Keratinocyte (primary cell): Measurements from ENCODE around the gene PCDHA11. TPM values are rescaled to one million over a fixed set of nuclear protein-coding genes. Genes with fewer than 3 reads are reported as not detected.

ENCODE experiments used
- DNase-seq: peaks from one replicate; pipeline ENCODE4 v3.0.0-alpha.2; 2011; ENCODE audit warnings: low read depth, missing footprints, low spot score
- FAIRE-seq: peaks from 2 replicates; lab custom pipeline; 2011; peaks lifted over from hg19 to GRCh38; lab: Jason Lieb, UNC
- H2AFZ ChIP-seq: 2 replicates; pipeline ENCODE4 v1.6.0; 2012; ENCODE audit warnings: low read length, control low read depth, inconsistent platforms; ENCODE audit not compliant: control insufficient read depth
- H3K27ac ChIP-seq: 2 replicates; pipeline ENCODE4 v1.5.1; 2011; ENCODE audit warnings: low read length; ENCODE audit not compliant: control insufficient read depth, insufficient read depth
- H3K27me3 ChIP-seq: 3 replicates; pipeline ENCODE4 v1.6.0; 2011; ENCODE audit warnings: low read length; ENCODE audit not compliant: control insufficient read depth, insufficient read depth; ENCODE audit errors: extremely low read depth
- H3K36me3 ChIP-seq, 2 experiments: 2 replicates in 1 of 2; 3 replicates in 1 of 2; pipeline ENCODE4 v1.5.1; 2011; ENCODE audit warnings: low read length in 2 of 2, mild to moderate bottlenecking in 1 of 2; ENCODE audit not compliant: control insufficient read depth in 2 of 2, insufficient read depth in 2 of 2; ENCODE audit errors: extremely low read depth in 1 of 2
- H3K4me1 ChIP-seq: 3 replicates; pipeline ENCODE4 v1.5.1; 2011; ENCODE audit warnings: low read length; ENCODE audit not compliant: control insufficient read depth, insufficient read depth; ENCODE audit errors: extremely low read depth
- H3K4me2 ChIP-seq: 3 replicates; pipeline ENCODE4 v1.6.0; 2011; ENCODE audit warnings: low read depth, low read length; ENCODE audit not compliant: control insufficient read depth, insufficient read depth; ENCODE audit errors: extremely low read depth
- H3K4me3 ChIP-seq, 3 experiments: fragments of 200-600 bp in 1 of 3; sonication (generic) in 1 of 3; 2 replicates in 2 of 3; 3 replicates in 1 of 3; pipeline ENCODE4 v1.5.1; 2011 to 2016; ENCODE audit warnings: low read length in 3 of 3, mild to moderate bottlenecking in 3 of 3, control low read depth in 2 of 3, inconsistent platforms in 1 of 3, low read depth in 1 of 3, mixed read lengths in 1 of 3, mixed run types in 1 of 3, moderate library complexity in 1 of 3; ENCODE audit not compliant: control insufficient read depth in 2 of 3, insufficient read depth in 2 of 3; ENCODE audit errors: extremely low read depth in 1 of 3
- H3K79me2 ChIP-seq: 2 replicates; pipeline ENCODE4 v1.6.0; 2012; ENCODE audit warnings: low read length; ENCODE audit not compliant: control insufficient read depth, insufficient read depth
- H3K9ac ChIP-seq: 3 replicates; pipeline ENCODE4 v1.6.0; 2011; ENCODE audit warnings: low read length; ENCODE audit not compliant: control insufficient read depth, insufficient read depth; ENCODE audit errors: extremely low read depth
- H3K9me1 ChIP-seq: 3 replicates; pipeline ENCODE4 v1.6.0; 2011; ENCODE audit warnings: low read length; ENCODE audit not compliant: control insufficient read depth, insufficient read depth; ENCODE audit errors: extremely low read depth
- H3K9me3 ChIP-seq: 2 replicates; pipeline ENCODE4 v1.5.1; 2012; ENCODE audit warnings: low read depth, low read length; ENCODE audit not compliant: control insufficient read depth
- H4K20me1 ChIP-seq: 3 replicates; pipeline ENCODE4 v1.6.0; 2011; ENCODE audit warnings: low read length; ENCODE audit not compliant: control insufficient read depth, insufficient read depth; ENCODE audit errors: extremely low read depth
- EZH2 ChIP-seq: IDR thresholded peaks from one replicate; pipeline ENCODE4 v1.6.1; 2012; ENCODE audit warnings: inconsistent platforms, mild to moderate bottlenecking, low read length, moderate library complexity
- dilution Hi-C: fragments of 300-500 bp; cut with MboI; formaldehyde crosslinking; loops from one replicate; pipeline ENCODE4 v1.7.0; 2020; ENCODE audit warnings: low sequenced_read_pairs; ENCODE audit not compliant: extremely low pct_ligation_motif_present
- polyA plus RNA-seq, 5 experiments: library from polyadenylated mRNA; depleted of rRNA in 3 of 5; stranded (reverse) in 3 of 5; stranded (forward) in 1 of 5; unstranded in 1 of 5; fragments of >200 nt; gene quantifications; 1 replicate in 1 of 5; 2 replicates in 3 of 5; 3 replicates in 1 of 5; pipeline versions ENCODE4 v1.2.1 to v1.2.3, GENCODE V29; 2011 to 2012; ENCODE audit warnings: missing spikeins in 2 of 5, low read depth in 1 of 5, low replicate concordance in 1 of 5
- TF ChIP-seq, protein P1 (sequence below), 3 experiments: IDR thresholded peaks in 1 of 3; conservative IDR thresholded peaks in 1 of 3; optimal IDR thresholded peaks in 1 of 3; 2 replicates in 2 of 3; 3 replicates in 1 of 3; pipeline versions ENCODE3 to v1.5.1; 2011; ENCODE audit warnings: low read length in 3 of 3, mild to moderate bottlenecking in 3 of 3, moderate library complexity in 2 of 3, control low read depth in 1 of 3, inconsistent platforms in 1 of 3; ENCODE audit not compliant: insufficient read depth in 2 of 3; ENCODE audit errors: extremely low read depth in 1 of 3

PCDHA11 gene
- polyA plus RNA-seq, 1 donor (not counting 4 experiments of a cell fraction or from before 2014, with no cell fraction given): 0.28 TPM

DNA sequence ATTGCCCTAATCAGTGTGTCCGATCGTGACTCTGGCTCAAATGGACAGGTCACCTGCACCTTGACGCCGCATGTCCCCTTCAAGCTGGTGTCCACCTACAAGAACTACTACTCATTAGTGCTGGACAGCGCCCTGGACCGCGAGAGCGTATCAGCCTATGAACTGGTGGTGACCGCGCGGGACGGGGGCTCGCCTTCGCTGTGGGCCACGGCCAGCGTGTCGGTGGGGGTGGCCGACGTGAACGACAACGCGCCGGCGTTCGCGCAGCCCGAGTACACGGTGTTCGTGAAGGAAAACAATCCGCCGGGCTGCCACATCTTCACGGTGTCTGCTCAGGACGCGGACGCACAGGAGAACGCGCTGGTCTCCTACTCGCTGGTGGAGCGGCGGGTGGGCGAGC, 14.6 kb downstream of the PCDHA11 start:
- Histone ChIP-seq H3K36me3 (no peaks in the 10 kb centered on the region), H3K4me1 (no peaks in the 10 kb centered on the region), H3K9me1 (no peaks in the 10 kb centered on the region), H3K9ac (no peak overlapping the region), H4K20me1 (no peaks in the 10 kb centered on the region), H3K27me3 (no peaks in the 10 kb centered on the region), H3K4me2 (no peak overlapping the region), H2AFZ (no peak overlapping the region), H3K27ac (no peak overlapping the region), H3K9me3 (peaks cover 13% of the 10 kb centered on the region), H3K79me2 (no peaks in the 10 kb centered on the region), H3K4me3 (no peak overlapping the region)
- no peak for TF ChIP-seq EZH2
- TF ChIP-seq, protein P1, sequence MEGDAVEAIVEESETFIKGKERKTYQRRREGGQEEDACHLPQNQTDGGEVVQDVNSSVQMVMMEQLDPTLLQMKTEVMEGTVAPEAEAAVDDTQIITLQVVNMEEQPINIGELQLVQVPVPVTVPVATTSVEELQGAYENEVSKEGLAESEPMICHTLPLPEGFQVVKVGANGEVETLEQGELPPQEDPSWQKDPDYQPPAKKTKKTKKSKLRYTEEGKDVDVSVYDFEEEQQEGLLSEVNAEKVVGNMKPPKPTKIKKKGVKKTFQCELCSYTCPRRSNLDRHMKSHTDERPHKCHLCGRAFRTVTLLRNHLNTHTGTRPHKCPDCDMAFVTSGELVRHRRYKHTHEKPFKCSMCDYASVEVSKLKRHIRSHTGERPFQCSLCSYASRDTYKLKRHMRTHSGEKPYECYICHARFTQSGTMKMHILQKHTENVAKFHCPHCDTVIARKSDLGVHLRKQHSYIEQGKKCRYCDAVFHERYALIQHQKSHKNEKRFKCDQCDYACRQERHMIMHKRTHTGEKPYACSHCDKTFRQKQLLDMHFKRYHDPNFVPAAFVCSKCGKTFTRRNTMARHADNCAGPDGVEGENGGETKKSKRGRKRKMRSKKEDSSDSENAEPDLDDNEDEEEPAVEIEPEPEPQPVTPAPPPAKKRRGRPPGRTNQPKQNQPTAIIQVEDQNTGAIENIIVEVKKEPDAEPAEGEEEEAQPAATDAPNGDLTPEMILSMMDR (optimal IDR thresholded peaks at IDR 0.05 in 1 of 3, IDR thresholded peaks at IDR 0.05 in 1 of 3, conservative IDR thresholded peaks at IDR 0.05 in 1 of 3; ENCODE audit: extremely low read depth in 1 of 3, insufficient read depth in 2 of 3, low read length in 3 of 3): no peak
- FAIRE-seq (no peak), DNase-seq (no peak)
- dilution Hi-C loops: no loop called here

DNA sequence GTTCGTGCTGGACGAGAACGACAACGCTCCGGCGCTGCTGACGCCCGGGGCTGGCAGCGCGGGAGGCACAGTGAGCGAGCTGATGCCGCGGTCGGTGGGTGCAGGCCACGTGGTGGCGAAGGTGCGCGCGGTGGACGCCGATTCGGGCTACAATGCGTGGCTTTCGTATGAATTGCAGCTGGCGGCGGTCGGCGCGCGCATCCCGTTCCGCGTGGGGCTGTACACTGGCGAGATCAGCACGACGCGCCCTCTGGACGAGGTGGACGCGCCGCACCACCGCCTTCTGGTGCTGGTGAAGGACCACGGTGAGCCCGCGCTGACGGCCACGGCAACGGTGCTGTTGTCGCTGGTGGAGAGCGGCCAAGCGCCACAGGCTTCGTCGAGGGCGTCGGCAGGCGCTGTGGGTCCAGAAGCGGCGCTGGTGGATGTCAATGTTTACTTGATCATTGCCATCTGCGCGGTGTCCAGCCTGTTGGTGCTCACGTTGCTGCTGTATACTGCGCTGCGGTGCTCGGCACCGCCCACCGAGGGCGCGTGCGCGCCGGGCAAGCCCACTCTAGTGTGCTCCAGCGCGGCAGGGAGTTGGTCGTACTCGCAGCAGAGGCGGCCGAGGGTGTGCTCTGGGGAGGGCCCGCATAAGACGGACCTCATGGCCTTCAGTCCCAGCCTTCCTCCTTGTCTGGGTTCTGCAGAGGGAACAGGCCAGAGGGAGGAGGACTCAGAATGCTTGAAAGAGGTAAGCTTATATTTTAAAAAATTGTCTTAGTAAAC, 15.4 kb downstream of the PCDHA11 start:
- no peak overlapping the region for H3K4me2 ChIP-seq

More for the DNA sequence above, 15.4 kb downstream of the PCDHA11 start:
- Histone ChIP-seq H3K9me3 (peaks cover 13% of the 10 kb centered on the region), H3K27ac (no peak overlapping the region), H3K4me1 (no peaks in the 10 kb centered on the region), H3K4me3 (no peak overlapping the region), H3K27me3 (no peaks in the 10 kb centered on the region), H4K20me1 (no peaks in the 10 kb centered on the region), H3K79me2 (no peaks in the 10 kb centered on the region), H3K9me1 (no peaks in the 10 kb centered on the region), H3K9ac (no peak overlapping the region), H2AFZ (no peak overlapping the region), H3K36me3 (no peaks in the 10 kb centered on the region)
- FAIRE-seq (no peak), DNase-seq (no peak)
- TF ChIP-seq, protein P1 (optimal IDR thresholded peaks at IDR 0.05 in 1 of 3, IDR thresholded peaks at IDR 0.05 in 1 of 3, conservative IDR thresholded peaks at IDR 0.05 in 1 of 3; ENCODE audit: extremely low read depth in 1 of 3, insufficient read depth in 2 of 3, low read length in 3 of 3): no peak
- no peak for TF ChIP-seq EZH2
- dilution Hi-C loops: no loop called here
